Measurements from ENCODE around the gene PIP4K2B. TPM values are rescaled to one million over a fixed set of nuclear protein-coding genes. Genes with fewer than 3 reads are reported as not detected.

PIP4K2B gene
- total and polyA plus RNA-seq, 9 of the 15 experiments (the other 6 are each of a cell fraction or from before 2014, with no cell fraction given) = 3.7 to 29.9 (median 23.0) TPM

DNA sequence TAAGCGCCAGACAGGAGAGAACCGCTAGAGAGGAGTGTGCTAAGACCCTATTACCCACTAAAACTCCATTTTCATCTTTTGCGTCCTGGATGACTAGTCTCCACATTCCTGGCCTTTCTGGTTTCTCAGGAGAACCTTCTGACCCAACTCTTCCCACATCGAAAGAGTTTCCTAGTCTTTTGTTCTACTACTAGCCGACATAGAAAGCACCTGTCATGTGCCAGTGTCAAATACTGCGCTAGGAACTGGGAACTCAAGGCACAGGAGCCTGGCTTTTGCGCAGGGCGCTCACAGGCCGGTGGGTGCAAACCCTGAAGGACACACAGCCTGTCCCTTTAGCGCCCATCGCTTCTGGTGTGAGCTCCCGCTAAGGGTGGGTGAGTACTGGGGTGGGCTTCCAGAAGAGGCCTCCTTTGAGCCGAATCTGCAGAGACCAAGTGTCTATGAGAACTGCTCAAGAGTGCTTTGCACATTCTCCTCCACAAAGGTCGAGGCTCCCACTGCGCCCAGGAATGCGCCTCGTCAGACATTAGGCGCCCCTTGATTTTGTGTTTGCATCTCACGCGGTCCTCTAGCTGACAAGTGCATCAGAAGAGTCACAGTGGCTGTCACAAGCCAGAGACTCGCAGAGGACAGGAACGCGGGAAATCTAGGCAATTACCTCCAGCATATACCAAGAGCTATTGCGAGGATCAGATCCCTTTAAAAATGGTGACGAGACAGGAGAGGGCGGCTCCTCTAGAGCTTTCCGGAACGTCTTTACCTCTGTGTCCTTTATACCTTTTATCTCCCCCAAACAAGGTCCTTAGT is 48.8 kb downstream of the PIP4K2B start (continued):
- TF ChIP-seq, protein P1, sequence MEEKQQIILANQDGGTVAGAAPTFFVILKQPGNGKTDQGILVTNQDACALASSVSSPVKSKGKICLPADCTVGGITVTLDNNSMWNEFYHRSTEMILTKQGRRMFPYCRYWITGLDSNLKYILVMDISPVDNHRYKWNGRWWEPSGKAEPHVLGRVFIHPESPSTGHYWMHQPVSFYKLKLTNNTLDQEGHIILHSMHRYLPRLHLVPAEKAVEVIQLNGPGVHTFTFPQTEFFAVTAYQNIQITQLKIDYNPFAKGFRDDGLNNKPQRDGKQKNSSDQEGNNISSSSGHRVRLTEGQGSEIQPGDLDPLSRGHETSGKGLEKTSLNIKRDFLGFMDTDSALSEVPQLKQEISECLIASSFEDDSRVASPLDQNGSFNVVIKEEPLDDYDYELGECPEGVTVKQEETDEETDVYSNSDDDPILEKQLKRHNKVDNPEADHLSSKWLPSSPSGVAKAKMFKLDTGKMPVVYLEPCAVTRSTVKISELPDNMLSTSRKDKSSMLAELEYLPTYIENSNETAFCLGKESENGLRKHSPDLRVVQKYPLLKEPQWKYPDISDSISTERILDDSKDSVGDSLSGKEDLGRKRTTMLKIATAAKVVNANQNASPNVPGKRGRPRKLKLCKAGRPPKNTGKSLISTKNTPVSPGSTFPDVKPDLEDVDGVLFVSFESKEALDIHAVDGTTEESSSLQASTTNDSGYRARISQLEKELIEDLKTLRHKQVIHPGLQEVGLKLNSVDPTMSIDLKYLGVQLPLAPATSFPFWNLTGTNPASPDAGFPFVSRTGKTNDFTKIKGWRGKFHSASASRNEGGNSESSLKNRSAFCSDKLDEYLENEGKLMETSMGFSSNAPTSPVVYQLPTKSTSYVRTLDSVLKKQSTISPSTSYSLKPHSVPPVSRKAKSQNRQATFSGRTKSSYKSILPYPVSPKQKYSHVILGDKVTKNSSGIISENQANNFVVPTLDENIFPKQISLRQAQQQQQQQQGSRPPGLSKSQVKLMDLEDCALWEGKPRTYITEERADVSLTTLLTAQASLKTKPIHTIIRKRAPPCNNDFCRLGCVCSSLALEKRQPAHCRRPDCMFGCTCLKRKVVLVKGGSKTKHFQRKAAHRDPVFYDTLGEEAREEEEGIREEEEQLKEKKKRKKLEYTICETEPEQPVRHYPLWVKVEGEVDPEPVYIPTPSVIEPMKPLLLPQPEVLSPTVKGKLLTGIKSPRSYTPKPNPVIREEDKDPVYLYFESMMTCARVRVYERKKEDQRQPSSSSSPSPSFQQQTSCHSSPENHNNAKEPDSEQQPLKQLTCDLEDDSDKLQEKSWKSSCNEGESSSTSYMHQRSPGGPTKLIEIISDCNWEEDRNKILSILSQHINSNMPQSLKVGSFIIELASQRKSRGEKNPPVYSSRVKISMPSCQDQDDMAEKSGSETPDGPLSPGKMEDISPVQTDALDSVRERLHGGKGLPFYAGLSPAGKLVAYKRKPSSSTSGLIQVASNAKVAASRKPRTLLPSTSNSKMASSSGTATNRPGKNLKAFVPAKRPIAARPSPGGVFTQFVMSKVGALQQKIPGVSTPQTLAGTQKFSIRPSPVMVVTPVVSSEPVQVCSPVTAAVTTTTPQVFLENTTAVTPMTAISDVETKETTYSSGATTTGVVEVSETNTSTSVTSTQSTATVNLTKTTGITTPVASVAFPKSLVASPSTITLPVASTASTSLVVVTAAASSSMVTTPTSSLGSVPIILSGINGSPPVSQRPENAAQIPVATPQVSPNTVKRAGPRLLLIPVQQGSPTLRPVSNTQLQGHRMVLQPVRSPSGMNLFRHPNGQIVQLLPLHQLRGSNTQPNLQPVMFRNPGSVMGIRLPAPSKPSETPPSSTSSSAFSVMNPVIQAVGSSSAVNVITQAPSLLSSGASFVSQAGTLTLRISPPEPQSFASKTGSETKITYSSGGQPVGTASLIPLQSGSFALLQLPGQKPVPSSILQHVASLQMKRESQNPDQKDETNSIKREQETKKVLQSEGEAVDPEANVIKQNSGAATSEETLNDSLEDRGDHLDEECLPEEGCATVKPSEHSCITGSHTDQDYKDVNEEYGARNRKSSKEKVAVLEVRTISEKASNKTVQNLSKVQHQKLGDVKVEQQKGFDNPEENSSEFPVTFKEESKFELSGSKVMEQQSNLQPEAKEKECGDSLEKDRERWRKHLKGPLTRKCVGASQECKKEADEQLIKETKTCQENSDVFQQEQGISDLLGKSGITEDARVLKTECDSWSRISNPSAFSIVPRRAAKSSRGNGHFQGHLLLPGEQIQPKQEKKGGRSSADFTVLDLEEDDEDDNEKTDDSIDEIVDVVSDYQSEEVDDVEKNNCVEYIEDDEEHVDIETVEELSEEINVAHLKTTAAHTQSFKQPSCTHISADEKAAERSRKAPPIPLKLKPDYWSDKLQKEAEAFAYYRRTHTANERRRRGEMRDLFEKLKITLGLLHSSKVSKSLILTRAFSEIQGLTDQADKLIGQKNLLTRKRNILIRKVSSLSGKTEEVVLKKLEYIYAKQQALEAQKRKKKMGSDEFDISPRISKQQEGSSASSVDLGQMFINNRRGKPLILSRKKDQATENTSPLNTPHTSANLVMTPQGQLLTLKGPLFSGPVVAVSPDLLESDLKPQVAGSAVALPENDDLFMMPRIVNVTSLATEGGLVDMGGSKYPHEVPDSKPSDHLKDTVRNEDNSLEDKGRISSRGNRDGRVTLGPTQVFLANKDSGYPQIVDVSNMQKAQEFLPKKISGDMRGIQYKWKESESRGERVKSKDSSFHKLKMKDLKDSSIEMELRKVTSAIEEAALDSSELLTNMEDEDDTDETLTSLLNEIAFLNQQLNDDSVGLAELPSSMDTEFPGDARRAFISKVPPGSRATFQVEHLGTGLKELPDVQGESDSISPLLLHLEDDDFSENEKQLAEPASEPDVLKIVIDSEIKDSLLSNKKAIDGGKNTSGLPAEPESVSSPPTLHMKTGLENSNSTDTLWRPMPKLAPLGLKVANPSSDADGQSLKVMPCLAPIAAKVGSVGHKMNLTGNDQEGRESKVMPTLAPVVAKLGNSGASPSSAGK (IDR thresholded peaks at IDR 0.05) = peak; percentile 66; the same call in 1 of the 2 replicates
- 0 out of 2 replicates have a peak, but pooled peaks have one; percentile 9 for TF ChIP-seq CREM (IDR thresholded peaks at IDR 0.05; ENCODE audit: low read depth)
- peak in 1 of 2 experiments; percentile 12; a peak in 1 of 4 replicates for TF ChIP-seq NRF1 (conservative IDR thresholded peaks at IDR 0.05 in 1 of 2, IDR thresholded peaks at IDR 0.05 in 1 of 2)
- TF ChIP-seq POU5F1 (IDR thresholded peaks at IDR 0.05; ENCODE audit: borderline replicate concordance, low read depth, low read length, partially characterized antibody) = no peak
- TF ChIP-seq YY1 (IDR thresholded peaks at IDR 0.05; ENCODE audit: borderline replicate concordance in 1 of 3, control insufficient read depth in 1 of 3, extremely low read depth in 1 of 3, insufficient read depth in 3 of 3, insufficient read length in 1 of 3, insufficient replicate concordance in 2 of 3, low read depth in 1 of 3, low read length in 2 of 3) = peak; percentile 16 to 74 (median 25)
- no peak for TF ChIP-seq YBX1 (IDR thresholded peaks at IDR 0.05)
- TF ChIP-seq, protein P2, sequence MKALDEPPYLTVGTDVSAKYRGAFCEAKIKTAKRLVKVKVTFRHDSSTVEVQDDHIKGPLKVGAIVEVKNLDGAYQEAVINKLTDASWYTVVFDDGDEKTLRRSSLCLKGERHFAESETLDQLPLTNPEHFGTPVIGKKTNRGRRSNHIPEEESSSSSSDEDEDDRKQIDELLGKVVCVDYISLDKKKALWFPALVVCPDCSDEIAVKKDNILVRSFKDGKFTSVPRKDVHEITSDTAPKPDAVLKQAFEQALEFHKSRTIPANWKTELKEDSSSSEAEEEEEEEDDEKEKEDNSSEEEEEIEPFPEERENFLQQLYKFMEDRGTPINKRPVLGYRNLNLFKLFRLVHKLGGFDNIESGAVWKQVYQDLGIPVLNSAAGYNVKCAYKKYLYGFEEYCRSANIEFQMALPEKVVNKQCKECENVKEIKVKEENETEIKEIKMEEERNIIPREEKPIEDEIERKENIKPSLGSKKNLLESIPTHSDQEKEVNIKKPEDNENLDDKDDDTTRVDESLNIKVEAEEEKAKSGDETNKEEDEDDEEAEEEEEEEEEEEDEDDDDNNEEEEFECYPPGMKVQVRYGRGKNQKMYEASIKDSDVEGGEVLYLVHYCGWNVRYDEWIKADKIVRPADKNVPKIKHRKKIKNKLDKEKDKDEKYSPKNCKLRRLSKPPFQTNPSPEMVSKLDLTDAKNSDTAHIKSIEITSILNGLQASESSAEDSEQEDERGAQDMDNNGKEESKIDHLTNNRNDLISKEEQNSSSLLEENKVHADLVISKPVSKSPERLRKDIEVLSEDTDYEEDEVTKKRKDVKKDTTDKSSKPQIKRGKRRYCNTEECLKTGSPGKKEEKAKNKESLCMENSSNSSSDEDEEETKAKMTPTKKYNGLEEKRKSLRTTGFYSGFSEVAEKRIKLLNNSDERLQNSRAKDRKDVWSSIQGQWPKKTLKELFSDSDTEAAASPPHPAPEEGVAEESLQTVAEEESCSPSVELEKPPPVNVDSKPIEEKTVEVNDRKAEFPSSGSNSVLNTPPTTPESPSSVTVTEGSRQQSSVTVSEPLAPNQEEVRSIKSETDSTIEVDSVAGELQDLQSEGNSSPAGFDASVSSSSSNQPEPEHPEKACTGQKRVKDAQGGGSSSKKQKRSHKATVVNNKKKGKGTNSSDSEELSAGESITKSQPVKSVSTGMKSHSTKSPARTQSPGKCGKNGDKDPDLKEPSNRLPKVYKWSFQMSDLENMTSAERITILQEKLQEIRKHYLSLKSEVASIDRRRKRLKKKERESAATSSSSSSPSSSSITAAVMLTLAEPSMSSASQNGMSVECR (CRISPR knock-in tag; IDR thresholded peaks at IDR 0.05) = peak; percentile 40; the same call in 1 of the 2 replicates
- 0 out of 2 replicates have a peak, but pooled peaks have one; percentile 62 for TF ChIP-seq SREBF2 (CRISPR knock-in tag; IDR thresholded peaks at IDR 0.05)
- TF ChIP-seq RCOR1 (IDR thresholded peaks at IDR 0.05; ENCODE audit: borderline replicate concordance in 1 of 2, low read depth in 2 of 2, low read length in 2 of 2) = no peak
